GM18951 (cell line): ENCODE measurements around the gene LOXHD1.

Experiments
- POLR2A ChIP-seq: IDR thresholded peaks from 4 replicates; pipeline ENCODE4 v1.6.1; 2011; ENCODE audit warnings: mild to moderate bottlenecking; ENCODE audit not compliant: insufficient read length, insufficient read depth; ENCODE audit errors: extremely low read depth
- in situ Hi-C: fragments of 300-500 bp; cut with MboI; formaldehyde crosslinking; loops from one replicate; pipeline ENCODE4 v1.12.0; 2022; ENCODE audit warnings: low sequenced_read_pairs, mixed read lengths, inconsistent platforms; ENCODE audit not compliant: unreplicated experiment

Gene LOXHD1

GRCh38 chr18:46570666-46571065 is 86.4 kb downstream of the LOXHD1 start:
- no peak for TF ChIP-seq POLR2A
- in situ Hi-C loops: no loop called here

DNA sequence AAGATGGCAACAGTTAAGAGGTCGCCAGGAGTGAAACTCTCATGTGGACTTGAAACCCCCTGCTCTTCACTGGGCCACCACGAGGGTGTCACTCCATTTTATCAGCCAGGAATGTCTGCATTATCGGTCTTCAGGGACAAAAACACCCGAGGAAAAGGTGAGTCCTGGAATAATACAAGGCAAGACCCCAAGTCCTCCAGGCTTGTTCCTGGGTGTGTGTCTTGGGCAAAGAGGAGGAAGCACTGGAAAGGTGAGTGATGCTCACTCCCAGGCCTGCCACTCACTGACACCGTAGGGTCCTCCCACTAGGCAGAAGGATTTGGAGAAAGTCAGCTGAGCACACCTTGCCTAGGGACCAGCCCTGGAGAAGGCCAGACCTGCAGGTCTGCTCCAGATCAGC is 86.9 kb downstream of the LOXHD1 start:
- in situ Hi-C loops: no loop called here

GRCh38 chr18:46569211-46569610 is 87.8 kb downstream of the LOXHD1 start:
- in situ Hi-C loops: no loop called here
- no peak for TF ChIP-seq POLR2A

More for the DNA sequence above, 86.9 kb downstream of the LOXHD1 start:
- TF ChIP-seq POLR2A: no peak

GRCh38 chr18:46567196-46567595 is 89.8 kb downstream of the LOXHD1 start:
- no peak for TF ChIP-seq POLR2A
- in situ Hi-C loops: no loop called here

- in situ Hi-C loops: no loop called here
- no peak for TF ChIP-seq POLR2A
Measured at GRCh38 chr18:46566111-46566510, 90.9 kb downstream of the LOXHD1 start.

GRCh38 chr18:46565256-46565655 is 91.8 kb downstream of the LOXHD1 start:
- in situ Hi-C loops: no loop called here
- TF ChIP-seq POLR2A: no peak

GRCh38 chr18:46563317-46563716 is 93.7 kb downstream of the LOXHD1 start:
- in situ Hi-C loops: no loop called here
- TF ChIP-seq POLR2A: no peak

GRCh38 chr18:46562674-46563192 is 94.3 kb downstream of the LOXHD1 start:
- in situ Hi-C loops: no loop called here
- no peak for TF ChIP-seq POLR2A

- TF ChIP-seq POLR2A: no peak
- in situ Hi-C loops: no loop called here
Measured at GRCh38 chr18:46560671-46561045, 96.4 kb downstream of the LOXHD1 start.

DNA sequence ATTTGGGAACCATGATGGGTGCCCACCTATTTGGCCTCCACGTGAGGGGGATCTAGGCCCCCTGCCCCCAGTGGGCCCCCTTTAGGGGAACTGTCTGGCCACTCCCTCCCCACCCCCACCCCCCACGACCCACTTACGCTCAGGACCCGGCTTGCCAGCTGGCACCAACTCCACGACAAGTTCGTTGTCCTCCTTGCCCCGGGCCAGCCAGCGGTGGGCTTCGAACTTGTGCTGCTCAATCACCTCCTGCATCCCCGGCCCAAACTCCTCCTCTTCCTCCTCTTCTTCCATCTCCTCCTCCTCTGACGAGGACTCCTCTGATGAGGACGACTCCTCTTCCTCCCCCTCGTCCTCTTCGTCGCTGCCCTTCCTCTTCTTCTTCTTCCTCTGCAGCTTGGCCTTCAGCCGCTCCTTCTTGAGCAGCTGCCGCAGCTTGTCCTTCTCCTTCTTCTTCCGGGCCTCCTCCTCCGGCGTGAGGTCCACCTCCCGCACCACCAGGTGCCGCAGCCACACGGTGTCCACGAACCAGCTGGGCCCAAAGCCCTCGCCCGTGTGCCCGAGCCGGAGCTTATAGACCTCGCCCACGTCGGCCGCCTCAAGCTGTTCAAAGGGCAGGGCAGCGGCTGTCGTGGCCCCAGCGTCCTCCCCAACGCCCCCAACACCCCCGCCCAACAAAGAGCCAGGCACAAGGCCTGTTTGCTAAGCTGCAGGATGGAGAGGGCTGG is 96.9 kb downstream of the LOXHD1 start:
- in situ Hi-C loops: no loop called here
- TF ChIP-seq POLR2A: no peak

DNA sequence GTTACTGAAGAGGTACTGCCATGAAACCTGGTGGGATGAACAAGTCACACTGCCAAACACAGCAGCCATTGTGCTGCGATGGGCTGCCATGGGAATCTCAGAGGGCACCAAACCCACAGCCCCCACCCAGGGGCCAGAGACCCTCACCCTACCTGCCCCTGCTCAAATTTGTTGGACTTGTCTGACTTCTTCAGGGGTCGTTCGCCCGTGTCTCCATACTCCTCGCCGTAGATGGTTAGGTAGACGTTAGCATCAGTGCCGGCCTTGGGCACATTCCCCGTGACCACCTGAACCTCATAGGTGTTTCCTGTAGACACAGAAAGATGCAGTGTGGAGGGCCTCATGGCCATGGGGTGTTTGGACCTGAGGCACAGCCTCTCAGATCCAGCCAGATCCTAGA is 97.7 kb downstream of the LOXHD1 start:
- in situ Hi-C loops: no loop called here
- no peak for TF ChIP-seq POLR2A

GRCh38 chr18:46556590-46557206 is 100.3 kb downstream of the LOXHD1 start:
- TF ChIP-seq POLR2A: no peak
- in situ Hi-C loops: no loop called here

- in situ Hi-C loops: no loop called here
Measured at GRCh38 chr18:46555724-46556123, 101.3 kb downstream of the LOXHD1 start.

GRCh38 chr18:46555213-46555612 is 101.8 kb downstream of the LOXHD1 start:
- no peak for TF ChIP-seq POLR2A
- in situ Hi-C loops: no loop called here

More at GRCh38 chr18:46555724-46556123, 101.3 kb downstream of the LOXHD1 start:
- TF ChIP-seq POLR2A: no peak
